Endothelial cell of umbilical vein (primary cell): ENCODE data around the gene PAX2. TPM values are rescaled to one million over a fixed set of nuclear protein-coding genes. Genes with fewer than 3 reads are reported as not detected.

Experiments used
- BruUV-seq: library from RNA; stranded (reverse); fragments of 400-500 nt; replicated peaks from 2 replicates; lab custom pipeline; 2021; lab: Mats Ljungman, UMichigan
- CTCF ChIA-PET: fragments of 300-600, 350-600 bp; sonication (Branson Sonifier 250); formaldehyde crosslinking; loops from one replicate; lab custom pipeline; 2021; ENCODE audit warnings: antibody characterized with exemption, inconsistent platforms; lab: Charles Lee
- POLR2A ChIA-PET: fragments of 300-600, 350-600 bp; sonication (Branson Sonifier 250); formaldehyde crosslinking; loops from one replicate; lab custom pipeline; 2021; ENCODE audit warnings: antibody characterized with exemption, inconsistent platforms; lab: Charles Lee
- DNase-seq: peaks from one replicate; pipeline ENCODE4 v3.0.0-alpha.2; 2011; ENCODE audit warnings: low read depth, low spot score
- FAIRE-seq: peaks from 2 replicates; lab custom pipeline; 2011; peaks lifted over from hg19 to GRCh38; lab: Jason Lieb, UNC
- H2AFZ ChIP-seq: 2 replicates; pipeline ENCODE4 v1.6.0; 2012; ENCODE audit warnings: low read depth, low read length, control low read depth, inconsistent platforms
- H3K27ac ChIP-seq: 2 replicates; pipeline ENCODE4 v1.5.1; 2011; ENCODE audit warnings: low read depth, mild to moderate bottlenecking, control low read depth, low read length, moderate library complexity; ENCODE audit not compliant: insufficient read depth
- H3K27me3 ChIP-seq, 2 experiments: 2 replicates each; pipeline versions ENCODE4 v1.6.0 to v1.6.1; 2011; ENCODE audit warnings: low read length in 2 of 2, mixed read lengths in 1 of 2; ENCODE audit not compliant: control insufficient read depth in 2 of 2, insufficient read depth in 2 of 2
- H3K36me3 ChIP-seq, 2 experiments: 2 replicates in 1 of 2; 3 replicates in 1 of 2; pipeline ENCODE4 v1.5.1; 2011; ENCODE audit warnings: low read length in 2 of 2, mild to moderate bottlenecking in 1 of 2, moderate library complexity in 1 of 2; ENCODE audit not compliant: control insufficient read depth in 2 of 2, insufficient read depth in 2 of 2; ENCODE audit errors: extremely low read depth in 1 of 2
- H3K4me1 ChIP-seq: 3 replicates; pipeline ENCODE4 v1.5.1; 2011; ENCODE audit warnings: mild to moderate bottlenecking, low read length; ENCODE audit not compliant: control insufficient read depth, insufficient read depth; ENCODE audit errors: extremely low read depth
- H3K4me2 ChIP-seq: 2 replicates; pipeline ENCODE4 v1.6.1; 2011; ENCODE audit warnings: low read length, control low read depth, mixed read lengths; ENCODE audit not compliant: insufficient read depth
- H3K4me3 ChIP-seq, 3 experiments: fragments of 200-600 bp in 1 of 3; sonication (generic), shearing (Covaris generic) in 1 of 3; replicated peaks in 1 of 3; 2 replicates each; pipeline ENCODE4 v1.5.1; 2011 to 2016; ENCODE audit warnings: control low read depth in 3 of 3, low read length in 3 of 3, mild to moderate bottlenecking in 2 of 3, inconsistent platforms in 1 of 3, low read depth in 1 of 3, moderate library complexity in 1 of 3; ENCODE audit not compliant: insufficient read depth in 1 of 3
- H3K79me2 ChIP-seq: 2 replicates; pipeline ENCODE4 v1.6.0; 2012; ENCODE audit warnings: low read length, inconsistent platforms; ENCODE audit not compliant: control insufficient read depth, insufficient read depth
- H3K9ac ChIP-seq: replicated peaks from 2 replicates; pipeline ENCODE3; 2011; ENCODE audit warnings: low read length, control low read depth; ENCODE audit not compliant: insufficient read depth; ENCODE audit errors: extremely low read depth
- H3K9me1 ChIP-seq: replicated peaks from 3 replicates; pipeline ENCODE4 v1.6.0; 2011; ENCODE audit warnings: mild to moderate bottlenecking, low read length; ENCODE audit not compliant: control insufficient read depth, insufficient read depth; ENCODE audit errors: extremely low read depth
- H3K9me3 ChIP-seq: replicated peaks from 2 replicates; pipeline ENCODE4 v1.5.1; 2012; ENCODE audit warnings: low read length, inconsistent platforms; ENCODE audit not compliant: control insufficient read depth, insufficient read depth
- H4K20me1 ChIP-seq: replicated peaks from 2 replicates; pipeline ENCODE3; 2011; ENCODE audit warnings: mild to moderate bottlenecking, low read length; ENCODE audit not compliant: control insufficient read depth, insufficient read depth; ENCODE audit errors: extremely low read depth
- EZH2 ChIP-seq: IDR thresholded peaks from 2 replicates; pipeline ENCODE4 v1.6.1; 2012; ENCODE audit warnings: borderline replicate concordance, low read depth, mild to moderate bottlenecking, moderate library complexity, low read length, inconsistent platforms; ENCODE audit not compliant: severe bottlenecking
- FOS ChIP-seq: IDR thresholded peaks from 2 replicates; pipeline ENCODE4 v1.6.1; 2011; ENCODE audit warnings: mild to moderate bottlenecking, low read length, moderate library complexity, borderline replicate concordance; ENCODE audit not compliant: insufficient read depth
- GATA2 ChIP-seq: IDR thresholded peaks from 2 replicates; pipeline ENCODE4 v1.7.0; 2011; ENCODE audit warnings: low read depth, mild to moderate bottlenecking, moderate library complexity, mixed read lengths, low read length; ENCODE audit not compliant: insufficient read length, insufficient read depth
- JUN ChIP-seq: IDR thresholded peaks from 2 replicates; pipeline ENCODE4 v1.6.1; 2011; ENCODE audit warnings: borderline replicate concordance, low read depth; ENCODE audit not compliant: insufficient read length, insufficient read depth
- MYC ChIP-seq: IDR thresholded peaks from one replicate; pipeline ENCODE4 v1.6.1; 2011; ENCODE audit warnings: mild to moderate bottlenecking, low read depth, low read length
- POLR2A ChIP-seq: IDR thresholded peaks from 2 replicates; pipeline ENCODE4 v1.6.1; 2012; ENCODE audit warnings: low read depth, mild to moderate bottlenecking, control low read depth, low read length
- POLR2AphosphoS5 ChIP-seq: IDR thresholded peaks from 2 replicates; pipeline ENCODE4 v1.6.1; 2012; ENCODE audit warnings: low read depth, mild to moderate bottlenecking, control low read depth, low read length, moderate library complexity; ENCODE audit not compliant: insufficient read depth
- dilution Hi-C: fragments of 300-500 bp; cut with MboI; formaldehyde crosslinking; loops from one replicate; pipeline ENCODE4 v1.15.0; 2019; ENCODE audit warnings: low sequenced_read_pairs; ENCODE audit not compliant: extremely low pct_ligation_motif_present
- intact Hi-C: fragments of 100-400 bp; cut with micrococcal nuclease; formaldehyde crosslinking; loops from one replicate; pipeline ENCODE4 v1.10.0; 2022
- polyA plus RNA-seq, 4 experiments: library from polyadenylated mRNA; depleted of rRNA in 3 of 4; stranded (reverse) in 3 of 4; unstranded in 1 of 4; fragments of >200 nt; gene quantifications; 2 replicates each; pipeline versions ENCODE4 v1.2.1 to v1.2.3, GENCODE V29; 2011 to 2012; ENCODE audit warnings: missing spikeins in 1 of 4
- total RNA-seq: library from RNA; stranded (reverse); gene quantifications from 2 replicates; pipeline ENCODE4 v1.2.3, GENCODE V29; 2021
- TF ChIP-seq, protein P1 (sequence below): IDR thresholded peaks from 2 replicates; pipeline ENCODE4 v1.6.1; 2011; ENCODE audit not compliant: insufficient read depth, insufficient read length
- TF ChIP-seq, protein P2 (sequence below), 2 donors: IDR thresholded peaks; 1 replicate in 1 of 2; 2 replicates in 1 of 2; pipeline ENCODE4 v1.5.1; 2011; ENCODE audit warnings: low read length in 2 of 2, mild to moderate bottlenecking in 2 of 2, moderate library complexity in 2 of 2, control low read depth in 1 of 2, inconsistent platforms in 1 of 2, low read depth in 1 of 2; ENCODE audit not compliant: insufficient read depth in 1 of 2; ENCODE audit errors: extremely low read depth in 1 of 2

The PAX2 gene
- total and polyA plus RNA-seq, 2 donors (not counting 3 experiments of a cell fraction or from before 2014, with no cell fraction given): not detected

DNA sequence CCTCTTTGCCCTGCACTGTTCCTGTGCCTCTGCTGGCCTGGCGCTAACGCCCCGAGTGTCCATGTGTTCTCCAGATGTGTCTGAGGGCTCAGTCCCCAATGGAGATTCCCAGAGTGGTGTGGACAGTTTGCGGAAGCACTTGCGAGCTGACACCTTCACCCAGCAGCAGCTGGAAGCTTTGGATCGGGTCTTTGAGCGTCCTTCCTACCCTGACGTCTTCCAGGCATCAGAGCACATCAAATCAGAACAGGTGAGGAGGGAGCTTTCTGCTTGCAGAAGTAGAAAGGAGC lies 60.9 kb downstream of the PAX2 start:
- H3K4me2 ChIP-seq: no peak overlapping the region
- H3K36me3 ChIP-seq: no peaks in the 10 kb centered on the region
- FAIRE-seq (no peak), DNase-seq (no peak)
- no peaks in the 10 kb centered on the region for H3K9me3 ChIP-seq
- dilution Hi-C loops (no loop called here), intact Hi-C loops (no loop called here)
- H3K9me1 ChIP-seq: no peaks in the 10 kb centered on the region
- no peaks in the 10 kb centered on the region for H4K20me1 ChIP-seq
- H3K4me3 ChIP-seq: no peak overlapping the region
- H3K27me3 ChIP-seq: peaks cover 11 to 25% of the 10 kb centered on the region in 2 experiments
- POLR2A ChIA-PET: no interaction called here
- H3K79me2 ChIP-seq: no peaks in the 10 kb centered on the region
- H3K27ac ChIP-seq: no peak overlapping the region
- TF ChIP-seq JUN (no peak), GATA2 (no peak), POLR2A (no peak), POLR2AphosphoS5 (no peak), MYC (no peak), FOS (no peak), EZH2 (no peak)
- TF ChIP-seq, protein P1, sequence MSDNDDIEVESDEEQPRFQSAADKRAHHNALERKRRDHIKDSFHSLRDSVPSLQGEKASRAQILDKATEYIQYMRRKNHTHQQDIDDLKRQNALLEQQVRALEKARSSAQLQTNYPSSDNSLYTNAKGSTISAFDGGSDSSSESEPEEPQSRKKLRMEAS: no peak
- TF ChIP-seq, protein P2, sequence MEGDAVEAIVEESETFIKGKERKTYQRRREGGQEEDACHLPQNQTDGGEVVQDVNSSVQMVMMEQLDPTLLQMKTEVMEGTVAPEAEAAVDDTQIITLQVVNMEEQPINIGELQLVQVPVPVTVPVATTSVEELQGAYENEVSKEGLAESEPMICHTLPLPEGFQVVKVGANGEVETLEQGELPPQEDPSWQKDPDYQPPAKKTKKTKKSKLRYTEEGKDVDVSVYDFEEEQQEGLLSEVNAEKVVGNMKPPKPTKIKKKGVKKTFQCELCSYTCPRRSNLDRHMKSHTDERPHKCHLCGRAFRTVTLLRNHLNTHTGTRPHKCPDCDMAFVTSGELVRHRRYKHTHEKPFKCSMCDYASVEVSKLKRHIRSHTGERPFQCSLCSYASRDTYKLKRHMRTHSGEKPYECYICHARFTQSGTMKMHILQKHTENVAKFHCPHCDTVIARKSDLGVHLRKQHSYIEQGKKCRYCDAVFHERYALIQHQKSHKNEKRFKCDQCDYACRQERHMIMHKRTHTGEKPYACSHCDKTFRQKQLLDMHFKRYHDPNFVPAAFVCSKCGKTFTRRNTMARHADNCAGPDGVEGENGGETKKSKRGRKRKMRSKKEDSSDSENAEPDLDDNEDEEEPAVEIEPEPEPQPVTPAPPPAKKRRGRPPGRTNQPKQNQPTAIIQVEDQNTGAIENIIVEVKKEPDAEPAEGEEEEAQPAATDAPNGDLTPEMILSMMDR (IDR thresholded peaks at IDR 0.05; ENCODE audit: extremely low read depth in 1 of 2, insufficient read depth in 1 of 2, low read depth in 1 of 2, low read length in 2 of 2): no peak
- H3K4me1 ChIP-seq: no peaks in the 10 kb centered on the region
- no peak overlapping the region for H2AFZ ChIP-seq
- no TSS peak for BruUV-seq
- H3K9ac ChIP-seq: no peak overlapping the region
- CTCF ChIA-PET: no interaction called here
